Stimulated activated CD4-positive, alpha-beta T cell treated with anti-CD3 and anti-CD28 coated beads, Interleukin-1b, Interleukin-23, amount 100 ng/mL, for 24 hours (primary cell): ENCODE results near the gene SKAP2.
"Not testable (repeated sequence)": the region's sequence is repeated elsewhere in the genome, so short reads cannot be mapped to it uniquely, and the experiment has no call there.

Experiments
- DNase-seq, 4 experiments: peaks; one replicate each; pipeline ENCODE4 v3.0.0-alpha.2; 2020; ENCODE audit warnings: low read depth in 4 of 4, low spot score in 1 of 4

SKAP2 gene

DNA sequence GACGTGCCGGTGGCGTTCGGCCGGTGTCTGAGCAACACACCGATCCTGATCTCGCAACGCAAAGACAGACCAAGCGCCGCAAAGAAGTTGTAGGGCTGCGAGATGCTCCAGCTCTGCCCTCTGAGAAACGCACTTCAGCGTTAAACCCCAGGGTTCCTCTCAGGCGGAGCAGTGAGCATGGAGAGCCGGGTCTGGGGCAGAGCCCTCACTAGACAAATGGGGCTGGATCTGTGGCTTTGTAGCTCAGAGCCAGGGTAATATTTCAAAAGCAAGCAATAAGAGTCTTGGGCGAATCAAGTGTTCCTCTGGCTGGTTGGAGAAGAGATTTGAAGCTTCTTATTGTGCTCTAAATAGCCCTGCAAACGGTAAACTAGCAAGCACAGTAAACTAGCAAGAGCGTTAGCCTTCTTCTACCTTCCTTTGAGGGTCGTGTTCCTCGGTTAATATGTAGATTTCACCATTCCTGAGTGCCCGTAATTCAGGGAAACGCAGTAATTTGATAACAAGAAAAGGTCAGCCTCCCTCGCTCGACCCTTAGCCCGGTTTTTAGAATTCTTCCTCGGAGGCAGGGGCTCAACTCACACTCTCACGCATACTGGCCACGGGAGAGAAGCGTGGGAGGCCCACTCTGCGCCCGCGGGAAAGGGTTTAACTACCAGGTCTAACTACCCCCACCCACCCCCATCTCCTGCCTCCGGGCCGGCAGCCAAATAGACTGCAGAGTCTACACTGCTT, 6.7 kb downstream of the SKAP2 start:
- DNase-seq = no peak

DNA sequence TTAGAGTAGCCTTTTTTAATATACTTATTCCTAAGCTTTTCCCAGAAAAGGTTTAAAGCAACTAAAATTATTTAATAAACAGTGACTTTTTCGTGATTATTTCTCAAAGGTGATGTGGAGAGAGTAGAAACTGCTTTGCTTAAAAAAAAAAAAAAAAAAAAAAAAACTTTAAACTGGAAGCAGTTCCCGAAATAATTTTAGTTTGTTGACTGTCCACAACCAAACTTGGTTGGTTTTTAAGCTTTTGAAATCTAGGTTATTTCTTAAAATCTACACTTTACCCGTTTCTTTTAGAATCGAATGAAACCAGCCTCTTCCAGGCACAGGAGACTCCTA, 7.3 kb downstream of the SKAP2 start:
- DNase-seq = no peak

DNA sequence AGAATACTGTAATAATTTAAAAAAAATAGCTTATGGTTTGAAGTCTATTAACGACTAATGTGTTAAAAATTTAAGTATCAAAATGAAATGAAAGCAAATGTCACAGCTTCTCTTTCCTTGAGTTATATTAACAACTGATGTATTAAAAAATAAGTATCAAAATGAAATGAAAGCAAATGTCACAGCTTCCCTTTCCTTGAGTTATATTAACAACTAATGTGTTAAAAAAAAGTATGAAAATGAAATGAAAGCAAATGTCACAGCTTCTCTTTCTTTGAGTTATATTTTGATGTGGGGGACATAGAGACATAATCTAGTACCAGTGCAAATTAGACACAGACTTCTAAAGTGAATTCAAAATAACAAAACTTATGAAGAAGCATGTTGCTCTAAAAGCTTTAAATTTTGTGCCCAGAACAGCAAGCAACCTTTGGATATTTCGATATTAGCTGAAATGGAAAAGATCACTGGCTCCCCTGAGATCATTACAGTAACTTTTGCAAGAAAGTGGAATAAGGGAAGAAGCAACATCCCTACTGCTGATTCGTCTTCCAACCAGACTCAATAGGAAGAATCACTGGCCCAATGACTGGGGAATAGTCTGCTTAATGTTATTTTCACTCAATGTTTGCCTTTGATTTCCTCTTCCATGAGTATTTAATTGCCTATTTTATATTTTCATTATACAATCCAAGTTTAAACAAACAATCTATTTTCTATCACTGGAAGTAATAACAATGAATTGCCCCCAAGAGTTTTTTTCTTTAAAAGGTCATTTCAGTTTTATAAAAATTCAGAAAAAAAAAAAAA, 8.0 kb downstream of the SKAP2 start:
- DNase-seq = no peak

DNA sequence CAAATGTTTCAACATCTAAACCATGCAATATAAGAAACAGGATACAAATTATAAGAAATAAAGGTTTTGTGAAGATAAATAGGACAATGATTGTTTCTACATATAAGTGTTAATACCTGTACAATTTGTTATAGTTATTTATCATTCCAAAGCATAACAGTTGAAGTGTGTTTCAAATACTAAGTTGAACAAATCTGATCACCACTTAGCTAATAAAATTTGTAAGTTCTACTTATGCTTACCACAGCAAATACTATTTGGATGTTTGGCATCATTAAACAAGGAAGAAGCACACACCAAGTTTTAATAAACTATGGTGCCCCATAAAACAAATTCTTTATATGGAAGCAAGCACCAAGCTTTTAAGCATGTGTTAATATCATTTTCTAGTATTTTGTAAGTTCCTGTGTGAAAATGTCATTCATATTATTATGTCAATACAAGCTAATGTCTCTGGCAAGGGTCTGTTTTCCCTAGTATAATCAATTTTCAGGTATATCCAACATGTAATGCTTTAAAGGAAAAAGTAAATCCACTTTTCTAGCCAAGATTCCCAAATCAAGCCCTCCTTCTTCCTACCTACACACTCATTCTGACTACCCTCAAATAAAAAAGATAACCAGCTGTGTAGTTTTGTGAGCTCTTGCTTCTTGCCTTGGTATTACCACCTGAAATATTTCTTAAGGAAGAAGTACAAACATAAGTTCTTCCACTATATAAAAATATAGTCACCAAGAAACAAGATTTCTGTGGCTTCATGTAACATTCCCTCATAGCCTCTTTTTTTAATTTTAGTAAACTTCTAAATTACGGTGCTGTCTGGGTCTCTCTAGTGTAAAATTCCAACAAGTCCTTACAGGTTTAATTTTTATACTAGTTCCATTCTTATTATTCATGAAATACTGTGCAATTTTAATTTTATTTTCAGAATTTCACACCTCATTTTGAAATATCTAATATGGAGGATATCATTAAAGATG, 9.2 kb downstream of the SKAP2 start:
- no peak for DNase-seq

DNA sequence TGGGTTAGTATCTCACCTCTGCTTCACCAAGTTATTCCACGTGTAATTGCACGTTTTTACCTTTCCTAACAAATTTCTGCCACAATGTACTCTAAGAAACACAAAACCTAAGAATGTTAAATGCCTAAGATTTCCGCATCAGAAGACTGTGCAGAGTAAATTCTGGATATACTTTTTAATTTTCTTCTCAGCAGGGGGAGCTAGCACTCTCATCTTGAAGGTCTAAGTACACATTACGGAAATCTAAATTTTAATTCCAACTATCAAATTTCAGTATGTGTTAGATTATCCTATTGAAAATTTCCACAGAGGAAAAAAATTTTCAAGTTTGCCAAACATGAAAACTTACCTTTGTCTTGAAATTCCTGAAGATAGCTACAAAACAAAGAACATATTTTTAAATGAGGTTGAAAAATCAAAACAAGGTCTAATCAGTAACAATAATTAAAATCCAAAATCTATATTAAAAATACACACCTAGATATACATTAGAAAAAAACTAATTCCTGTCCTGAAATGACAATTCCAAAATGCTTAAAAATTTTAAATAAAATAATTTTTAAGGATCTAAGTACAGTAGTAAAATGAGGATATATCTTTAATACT, 10.5 kb downstream of the SKAP2 start:
- no peak for DNase-seq

DNA sequence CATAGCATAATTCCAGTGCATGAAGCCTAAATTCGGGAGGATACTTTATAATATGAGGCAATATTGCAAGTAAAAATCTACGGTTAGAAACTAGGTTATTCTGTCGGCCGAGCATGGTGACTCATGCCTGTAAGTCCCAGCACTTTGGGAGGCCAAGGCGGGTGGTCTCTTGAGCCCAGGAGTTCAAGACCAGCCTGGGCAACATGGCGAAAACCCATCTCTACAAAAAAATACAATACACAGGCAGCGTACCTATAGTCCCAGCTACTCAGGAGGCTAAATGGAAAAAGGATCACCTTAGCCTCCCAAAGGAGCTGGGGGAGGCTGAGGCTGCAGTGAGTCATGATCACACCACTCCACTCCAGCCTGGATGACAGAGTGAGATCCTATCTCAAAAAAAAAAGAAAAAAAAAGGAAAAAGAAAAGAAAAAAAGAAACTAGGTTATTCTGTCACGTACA, 14.2 kb downstream of the SKAP2 start:
- no peak for DNase-seq

DNA sequence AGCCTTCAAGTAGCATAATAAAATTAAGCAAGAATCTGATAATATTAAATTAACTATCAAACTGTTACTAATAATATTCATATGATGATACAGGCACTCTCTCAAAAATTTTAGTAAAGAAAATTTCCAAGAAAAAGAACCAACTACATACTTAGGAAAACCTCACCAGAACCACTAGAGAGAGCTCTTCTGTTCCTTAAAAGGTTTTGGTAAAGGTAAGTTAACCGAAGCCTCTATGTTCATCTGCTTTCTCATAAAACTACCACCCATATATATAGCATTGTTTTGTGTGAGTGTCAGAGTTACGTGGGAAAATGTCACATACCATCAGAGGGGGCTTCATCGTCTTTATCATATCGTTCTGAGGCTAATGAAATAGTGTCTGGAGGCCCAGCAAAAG, 20.7 kb downstream of the SKAP2 start:
- no peak for DNase-seq

DNA sequence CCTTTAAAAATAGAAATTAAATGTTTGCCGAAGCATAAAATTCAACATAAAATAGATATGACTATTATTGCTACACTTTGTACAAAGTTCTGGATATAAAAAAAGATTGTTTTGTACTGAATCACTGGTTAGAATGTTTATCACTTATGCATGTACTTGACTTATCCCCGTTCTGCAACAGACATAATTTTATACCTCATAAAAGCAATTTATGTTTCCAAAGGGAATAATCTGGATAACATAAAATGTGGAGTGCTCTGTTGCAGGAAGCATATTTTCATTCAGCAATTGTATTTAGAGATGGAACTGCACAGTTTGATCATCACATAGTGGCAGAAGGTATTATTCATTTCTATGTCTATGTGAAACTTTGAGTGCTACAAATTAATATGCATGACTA, 21.5 kb downstream of the SKAP2 start:
- DNase-seq = no peak

DNA sequence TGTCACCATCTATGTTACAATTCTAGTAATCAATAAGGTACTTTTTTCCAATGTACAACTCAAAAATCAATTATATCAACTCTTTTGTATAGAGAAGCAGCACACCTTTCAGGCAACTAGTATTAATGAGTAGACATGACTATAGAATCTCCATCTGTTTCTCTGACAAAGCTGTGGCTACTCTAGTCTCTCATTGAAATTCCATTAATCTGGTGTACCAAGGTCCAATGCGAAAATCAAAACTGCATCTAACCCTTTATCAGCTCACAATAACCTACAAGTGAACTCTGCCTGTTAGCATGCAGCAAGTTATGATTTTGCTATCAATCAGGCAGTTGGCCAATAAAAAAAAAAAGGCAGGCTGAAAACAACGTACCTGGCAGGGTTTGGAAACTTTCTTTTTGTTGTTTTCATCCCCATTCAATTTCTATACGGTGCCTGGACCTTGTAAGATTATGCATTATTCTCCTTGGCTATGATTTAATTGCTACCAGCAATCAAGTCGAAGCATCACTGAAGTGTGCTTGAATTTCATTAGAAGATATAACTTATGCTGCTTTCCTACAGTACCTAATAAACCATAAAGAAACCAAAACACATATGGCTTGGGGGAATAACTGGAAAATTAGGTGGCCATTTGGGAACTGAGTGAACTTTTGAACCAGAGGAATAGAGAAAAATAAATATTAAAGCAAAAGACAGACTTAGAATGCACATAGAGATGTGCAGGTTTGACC, 23.2 kb downstream of the SKAP2 start:
- DNase-seq = no peak

DNA sequence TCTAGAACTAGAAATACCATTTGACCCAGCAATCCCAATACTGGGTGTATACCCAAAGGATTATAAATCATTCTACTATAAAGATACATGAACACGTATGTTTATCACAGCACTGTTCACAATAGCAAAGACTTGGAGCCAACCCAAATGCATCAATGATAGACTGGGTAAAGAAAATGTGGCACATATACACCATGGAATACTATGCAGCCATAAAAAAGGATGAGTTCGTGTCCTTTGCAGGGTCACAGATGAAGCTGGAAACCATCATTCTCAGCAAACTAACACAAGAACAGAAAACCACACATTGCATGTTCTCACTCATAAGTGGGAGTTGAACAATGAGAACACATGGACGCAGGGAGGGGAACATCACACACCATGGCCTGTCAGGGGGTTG, 27.6 kb downstream of the SKAP2 start:
- DNase-seq = not testable (repeated sequence)

DNA sequence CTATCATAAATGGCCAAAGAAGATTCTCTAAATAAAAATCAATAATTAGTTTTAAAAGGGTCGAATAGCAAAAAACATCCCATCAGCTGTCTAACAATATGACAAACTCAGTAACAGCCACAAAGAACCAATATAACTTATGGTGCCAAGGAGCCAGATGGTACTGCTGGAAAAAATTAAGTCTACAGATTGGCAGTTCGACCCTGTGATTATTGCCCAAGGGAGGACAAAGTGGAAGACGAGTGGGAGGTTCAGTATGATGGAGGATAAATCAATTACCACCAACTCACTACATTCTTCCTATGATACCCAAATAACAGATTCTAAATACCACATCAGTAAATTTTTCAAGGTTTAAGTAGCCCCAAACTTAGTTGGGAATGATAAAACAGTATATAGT, 49.0 kb downstream of the SKAP2 start:
- no peak for DNase-seq

DNA sequence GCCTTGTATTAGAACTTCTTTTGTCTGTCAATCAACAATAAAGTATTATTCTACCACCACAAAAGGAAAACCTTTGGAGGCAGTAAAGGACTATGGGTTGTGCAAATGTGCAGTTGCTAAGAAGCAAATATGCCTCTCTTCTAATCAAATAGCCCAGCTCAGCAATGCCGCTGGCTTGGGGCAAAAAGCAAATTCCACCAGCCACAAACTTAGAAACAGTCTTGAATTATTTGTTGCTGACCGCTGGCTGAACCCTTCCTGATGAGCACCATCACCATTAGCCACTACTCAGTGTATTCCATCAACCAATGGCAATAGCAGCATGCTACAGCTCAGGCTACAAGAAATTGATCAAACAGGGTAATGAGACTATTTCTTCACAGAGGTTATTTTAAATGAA, 51.0 kb downstream of the SKAP2 start:
- DNase-seq = no peak

DNA sequence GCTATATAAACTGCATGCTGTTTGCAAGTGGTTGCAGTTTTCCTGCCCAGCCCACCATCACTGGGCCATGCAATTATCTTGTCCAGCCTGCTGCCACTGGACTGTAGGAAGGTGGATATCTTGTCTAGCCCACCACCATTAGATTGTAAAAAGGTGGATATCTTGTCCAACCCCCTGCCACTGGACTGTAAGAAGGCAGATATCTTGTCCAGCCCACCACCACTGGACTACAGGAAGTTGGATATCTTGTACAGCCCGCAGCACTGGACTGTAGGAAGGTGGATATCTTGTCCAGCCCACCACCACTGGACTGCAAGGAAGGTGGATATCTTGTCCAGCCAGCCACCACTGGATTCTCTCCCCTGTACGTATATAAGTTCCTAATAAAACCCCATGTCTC, 69.8 kb downstream of the SKAP2 start:
- DNase-seq = no peak

DNA sequence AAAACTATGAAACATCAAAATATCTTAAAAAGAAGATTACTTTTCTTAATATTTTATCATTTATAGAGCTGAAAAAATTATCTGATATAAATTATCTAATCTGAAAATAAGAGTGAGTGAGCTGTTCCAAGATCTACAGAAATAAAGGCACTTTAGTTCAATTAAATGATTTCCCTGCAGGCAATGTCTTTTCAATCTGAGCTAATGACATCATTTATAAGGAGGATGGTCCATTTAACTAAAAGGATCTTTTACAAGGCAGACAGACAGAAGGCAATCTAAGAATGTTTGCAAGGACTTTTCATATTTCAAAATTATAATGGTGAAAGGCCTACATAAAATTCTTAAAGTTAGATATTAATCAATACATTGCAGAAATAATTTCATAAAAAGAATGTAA, 71.8 kb downstream of the SKAP2 start:
- no peak for DNase-seq

DNA sequence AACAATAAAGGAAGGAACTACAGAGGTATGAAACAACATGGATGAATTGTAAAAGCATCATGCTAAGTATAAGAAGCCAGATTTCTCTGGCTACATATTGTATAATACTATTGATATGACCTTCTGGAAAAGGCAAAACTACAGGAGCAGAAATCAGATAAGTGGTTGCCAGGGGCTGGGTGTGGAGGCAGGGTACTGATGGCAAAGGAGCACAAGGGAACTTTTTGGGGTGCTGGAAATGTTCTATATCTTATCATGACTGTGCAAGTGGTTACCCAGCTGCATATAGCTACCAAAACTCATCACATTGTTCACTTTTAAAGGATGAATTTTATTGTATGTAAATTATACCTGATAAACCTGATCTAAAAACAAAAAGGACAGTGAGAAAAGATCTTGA, 72.4 kb downstream of the SKAP2 start:
- DNase-seq = no peak

DNA sequence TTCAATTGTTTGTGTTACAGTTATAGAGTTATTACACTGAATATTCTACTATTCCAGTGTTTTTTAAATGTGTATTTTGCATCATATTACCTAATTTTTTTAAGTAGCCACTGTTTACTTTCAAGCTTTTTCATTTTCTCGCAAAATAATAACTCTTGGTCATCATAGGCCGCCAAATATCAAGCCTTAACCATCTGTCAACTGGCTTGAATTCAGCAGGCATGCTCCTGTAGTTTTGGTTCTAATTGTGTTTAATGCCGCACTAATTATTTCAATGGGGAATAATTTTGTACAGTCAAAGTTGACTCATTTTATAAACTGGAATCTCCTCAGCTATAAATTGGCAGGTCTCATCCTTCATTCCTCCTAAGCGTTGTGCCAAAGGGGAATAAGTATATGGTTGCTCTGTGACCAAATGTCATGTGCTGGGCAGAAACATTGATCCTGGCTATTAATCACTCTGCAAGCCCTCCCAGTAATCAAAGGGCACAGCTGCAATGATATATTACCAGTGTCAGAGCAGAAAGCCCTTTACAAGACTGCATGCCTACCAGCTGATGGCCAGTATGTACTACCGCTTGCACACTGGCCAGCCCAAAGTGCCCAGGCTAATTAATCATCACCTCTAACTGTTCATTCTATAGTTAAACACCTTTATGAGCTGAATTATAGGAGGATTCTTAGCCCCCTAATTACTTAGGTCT, 74.8 kb downstream of the SKAP2 start:
- DNase-seq = no peak

DNA sequence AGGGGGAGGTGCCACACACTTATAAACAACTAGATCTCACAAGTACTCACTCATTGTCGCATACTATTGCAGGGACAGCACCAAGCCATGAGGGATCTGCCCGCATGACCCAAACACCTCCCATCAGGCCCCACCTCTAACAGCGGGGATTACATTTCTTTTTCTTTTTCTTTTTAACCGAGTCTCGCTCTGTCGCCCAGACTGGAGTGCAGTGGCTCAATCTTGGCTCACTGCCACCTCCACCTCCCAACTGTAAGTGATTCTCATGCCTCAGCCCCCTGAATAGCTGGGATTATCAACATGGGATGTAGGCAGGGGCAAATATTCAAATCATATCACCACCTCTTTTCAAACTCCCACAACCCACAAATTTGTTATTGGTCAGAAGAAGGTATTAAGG, 76.7 kb downstream of the SKAP2 start:
- no peak for DNase-seq

DNA sequence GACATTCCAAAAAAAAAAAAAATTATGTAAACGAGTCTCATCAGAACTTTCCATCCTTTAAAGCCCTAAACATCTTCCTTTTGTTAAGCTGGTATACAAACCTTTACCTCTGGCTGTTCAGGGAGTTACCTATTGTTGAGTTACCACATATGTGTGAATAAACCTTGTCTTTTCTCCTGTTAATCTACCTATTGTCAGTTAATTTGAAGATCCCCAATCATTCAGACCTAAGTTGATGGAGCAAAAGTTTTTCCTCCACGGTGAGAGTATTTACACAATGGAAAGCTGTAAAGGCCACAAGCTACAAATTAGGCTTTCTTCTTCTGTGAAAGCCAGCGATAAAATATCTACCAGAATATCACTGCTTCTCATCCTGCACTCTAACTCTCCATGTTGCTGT, 80.3 kb downstream of the SKAP2 start:
- DNase-seq = no peak

DNA sequence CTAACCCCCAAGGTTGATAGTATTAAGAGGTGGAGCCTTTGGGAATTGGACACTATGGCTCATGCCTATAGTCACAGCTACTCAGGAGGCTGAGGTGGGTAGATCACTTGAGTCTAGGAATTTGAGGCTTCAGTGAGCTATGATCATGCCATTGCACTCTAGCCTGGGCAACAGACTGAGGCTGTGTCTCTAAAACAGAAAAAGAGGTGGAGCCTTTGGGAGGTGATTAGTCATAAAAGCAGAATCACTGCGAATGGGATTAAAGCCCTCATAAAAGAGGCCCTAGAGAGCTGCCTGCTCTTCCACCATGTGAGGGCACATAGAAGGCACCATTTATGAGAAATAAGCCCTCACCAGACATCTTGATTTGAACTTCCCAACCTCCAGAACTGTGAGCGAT, 81.9 kb downstream of the SKAP2 start:
- DNase-seq = no peak
